ENCODE measurements around the gene COL4A6.

- TF ChIP-seq EZH2 (optimal IDR thresholded peaks at IDR 0.05; ENCODE audit: low read depth, low read length) (no peak), CTCF (IDR thresholded peaks at IDR 0.05; ENCODE audit: low read length) (no peak)
Measured at GRCh38 chrX:108415146-108415545, 23.1 kb downstream of the COL4A6 start.
